H9 (cell line): ENCODE results near the gene SLC45A1. TPM values are rescaled to one million over a fixed set of nuclear protein-coding genes. Genes with fewer than 3 reads are reported as not detected.

Experiments
- DNase-seq: peaks from one replicate; pipeline ENCODE4 v3.0.0-alpha.2; 2017
- H2AFZ ChIP-seq: one replicate; pipeline ENCODE4 v1.6.1; 2013; ENCODE audit warnings: mild to moderate bottlenecking, low read length, control low read depth, moderate library complexity
- H2AK5ac ChIP-seq: 2 replicates; pipeline ENCODE4 v1.6.1; 2013; ENCODE audit warnings: low read length, control low read depth, mixed read lengths; ENCODE audit not compliant: insufficient read length
- H2BK120ac ChIP-seq: one replicate; pipeline ENCODE4 v1.6.1; 2013; ENCODE audit warnings: low read depth, mild to moderate bottlenecking, low read length, control low read depth, inconsistent platforms; ENCODE audit not compliant: poor library complexity, severe bottlenecking
- H2BK12ac ChIP-seq: 2 replicates; pipeline ENCODE4 v1.6.1; 2013; ENCODE audit warnings: low read length, control low read depth, mixed read lengths, low read depth; ENCODE audit not compliant: insufficient read length
- H2BK15ac ChIP-seq: 2 replicates; pipeline ENCODE4 v1.6.1; 2013; ENCODE audit warnings: low read depth, low read length, control low read depth
- H2BK20ac ChIP-seq: one replicate; pipeline ENCODE4 v1.6.1; 2013; ENCODE audit warnings: low read depth, mild to moderate bottlenecking, low read length, control low read depth, inconsistent platforms; ENCODE audit not compliant: poor library complexity, severe bottlenecking
- H2BK5ac ChIP-seq: 2 replicates; pipeline ENCODE4 v1.6.1; 2013; ENCODE audit warnings: low read length, control low read depth, mixed read lengths; ENCODE audit not compliant: insufficient read length
- H3K14ac ChIP-seq: 2 replicates; pipeline ENCODE4 v1.6.1; 2013; ENCODE audit warnings: low read length, control low read depth; ENCODE audit not compliant: insufficient read depth
- H3K18ac ChIP-seq: 2 replicates; pipeline ENCODE4 v1.6.1; 2013; ENCODE audit warnings: low read depth, mild to moderate bottlenecking, mixed read lengths, low read length, control low read depth; ENCODE audit not compliant: insufficient read length
- H3K23ac ChIP-seq: 2 replicates; pipeline ENCODE4 v1.6.1; 2013; ENCODE audit warnings: low read length, control low read depth, mixed read lengths, low read depth; ENCODE audit not compliant: insufficient read length
- H3K23me2 ChIP-seq: 2 replicates; pipeline ENCODE4 v1.6.1; 2013; ENCODE audit warnings: low read depth, mild to moderate bottlenecking, mixed read lengths, low read length, control low read depth; ENCODE audit not compliant: insufficient read length, poor library complexity, severe bottlenecking
- H3K27ac ChIP-seq: 2 replicates; pipeline ENCODE4 v1.5.1; 2013; ENCODE audit warnings: low read length, control low read depth, mixed read lengths, low read depth; ENCODE audit not compliant: insufficient read length
- H3K27me3 ChIP-seq: 2 replicates; pipeline ENCODE4 v1.6.1; 2013; ENCODE audit warnings: low read length, control low read depth, inconsistent platforms; ENCODE audit not compliant: insufficient read depth
- H3K4ac ChIP-seq: 2 replicates; pipeline ENCODE4 v1.6.1; 2013; ENCODE audit warnings: low read depth, mild to moderate bottlenecking, control low read depth, inconsistent platforms, low read length, moderate library complexity
- H3K4me1 ChIP-seq: 2 replicates; pipeline ENCODE4 v1.6.1; 2013; ENCODE audit warnings: low read length, control low read depth, inconsistent platforms; ENCODE audit not compliant: insufficient read depth
- H3K4me2 ChIP-seq: 2 replicates; pipeline ENCODE4 v1.6.1; 2013; ENCODE audit warnings: low read length, control low read depth, mixed read lengths; ENCODE audit not compliant: insufficient read length, insufficient read depth
- H3K56ac ChIP-seq: 2 replicates; pipeline ENCODE4 v1.6.1; 2013; ENCODE audit warnings: low read depth, mild to moderate bottlenecking, mixed read lengths, low read length, control low read depth; ENCODE audit not compliant: insufficient read length
- H3K79me1 ChIP-seq: 2 replicates; pipeline ENCODE4 v1.6.1; 2013; ENCODE audit warnings: low read depth, mild to moderate bottlenecking, moderate library complexity, low read length, control low read depth, inconsistent platforms; ENCODE audit not compliant: insufficient read depth, poor library complexity, severe bottlenecking
- H3K79me2 ChIP-seq: 2 replicates; pipeline ENCODE4 v1.6.1; 2013; ENCODE audit warnings: low read length, control low read depth, inconsistent platforms; ENCODE audit not compliant: insufficient read depth
- H3K9ac ChIP-seq: 2 replicates; pipeline ENCODE4 v1.6.1; 2013; ENCODE audit warnings: low read length, control low read depth, mixed read lengths; ENCODE audit not compliant: insufficient read length; ENCODE audit errors: extremely low read depth
- H3K9me3 ChIP-seq: one replicate; pipeline ENCODE4 v1.6.1; 2013; ENCODE audit warnings: low read depth, low read length, inconsistent platforms; ENCODE audit not compliant: control insufficient read depth
- H3T11ph ChIP-seq: one replicate; pipeline ENCODE4 v1.6.1; 2013; ENCODE audit warnings: mild to moderate bottlenecking, low read length, control low read depth, inconsistent platforms
- H4K20me1 ChIP-seq: one replicate; pipeline ENCODE4 v1.6.1; 2013; ENCODE audit not compliant: control insufficient read depth, insufficient read length, insufficient read depth
- H4K5ac ChIP-seq: 2 replicates; pipeline ENCODE4 v1.6.1; 2013; ENCODE audit warnings: low read depth, mild to moderate bottlenecking, mixed read lengths, low read length, control low read depth; ENCODE audit not compliant: insufficient read length
- H4K8ac ChIP-seq: replicated peaks from 2 replicates; pipeline ENCODE4 v1.6.1; 2013; ENCODE audit warnings: low read length, control low read depth, mixed read lengths, low read depth; ENCODE audit not compliant: insufficient read length
- H4K91ac ChIP-seq: 2 replicates; pipeline ENCODE4 v1.6.1; 2013; ENCODE audit warnings: low read depth, mild to moderate bottlenecking, moderate library complexity, mixed read lengths, low read length, control low read depth; ENCODE audit not compliant: insufficient read length
- H3K27ac Mint-ChIP-seq, 3 experiments: 2 replicates in 2 of 3; 3 replicates in 1 of 3; pipeline ENCODE4 v1.8.0; 2020 to 2021; ENCODE audit warnings: mixed read lengths in 3 of 3, mild to moderate bottlenecking in 1 of 3, moderate library complexity in 1 of 3
- H3K27me3 Mint-ChIP-seq: 2 replicates; pipeline ENCODE4 v1.8.0; 2021; ENCODE audit warnings: low read depth, mild to moderate bottlenecking, moderate library complexity, mixed read lengths
- H3K36me3 Mint-ChIP-seq, 3 experiments: 2 replicates in 2 of 3; 3 replicates in 1 of 3; pipeline ENCODE4 v1.8.0; 2020 to 2021; ENCODE audit warnings: low read depth in 3 of 3, mixed read lengths in 3 of 3; ENCODE audit not compliant: insufficient read depth in 1 of 3
- H3K4me1 Mint-ChIP-seq, 2 experiments: 2 replicates each; pipeline ENCODE4 v1.8.0; 2020; ENCODE audit warnings: mixed read lengths in 2 of 2
- H3K4me3 Mint-ChIP-seq, 2 experiments: 2 replicates in 1 of 2; 3 replicates in 1 of 2; pipeline ENCODE4 v1.8.0; 2020 to 2021; ENCODE audit warnings: mild to moderate bottlenecking in 2 of 2, mixed read lengths in 2 of 2, moderate library complexity in 1 of 2
- H3K9me3 Mint-ChIP-seq, 2 experiments: 2 replicates in 1 of 2; 3 replicates in 1 of 2; pipeline ENCODE4 v1.8.0; 2020; ENCODE audit warnings: mild to moderate bottlenecking in 2 of 2, mixed read lengths in 2 of 2, moderate library complexity in 1 of 2
- CTCF ChIP-seq: fragments of 200-600 bp; sonication (generic); conservative IDR thresholded peaks from 3 replicates; pipeline ENCODE4 v1.8.0; 2021; ENCODE audit warnings: antibody characterized with exemption, mild to moderate bottlenecking
- WGBS: extraction: QIAGEN DNeasy Blood & Tissue Kit; methylation state at CpG from one replicate; pipeline ENCODE4 v1.1.7; 2013; ENCODE audit warnings: missing lambda C conversion rate, low lambda C conversion rate, mixed read lengths; ENCODE audit not compliant: insufficient read length; ENCODE audit errors: extremely low coverage; 5-methylcytosine and 5-hydroxymethylcytosine counted together
- total RNA-seq: library from RNA; stranded (reverse); gene quantifications from 2 replicates; pipeline ENCODE4 v1.2.1, GENCODE V29; 2021

Gene SLC45A1
- total RNA-seq, 1 experiment from 2014 or later = 0.63 TPM

GRCh38 chr1:8343464-8344001 lies 25.6 kb downstream of the SLC45A1 start:
- Histone ChIP-seq H4K8ac (no peak overlapping the region), H4K91ac (no peak overlapping the region), H3K27ac (no peak overlapping the region), H3K4me2 (no peak overlapping the region), H2BK20ac (no peak overlapping the region), H3K14ac (no peak overlapping the region), H2AK5ac (no peak overlapping the region), H3K23me2 (no peaks in the 10 kb centered on the region), H4K5ac (no peak overlapping the region), H3K18ac (no peak overlapping the region), H3K4me1 (no peaks in the 10 kb centered on the region), H2BK120ac (no peak overlapping the region), H2BK15ac (no peak overlapping the region), H3K79me1 (no peaks in the 10 kb centered on the region), H3K56ac (no peak overlapping the region), H3K9me3 (no peaks in the 10 kb centered on the region), H4K20me1 (no peaks in the 10 kb centered on the region), H2BK12ac (no peak overlapping the region), H3K9ac (no peak overlapping the region), H3K4ac (no peak overlapping the region), H3K23ac (no peak overlapping the region), H2AFZ (no peak overlapping the region), H2BK5ac (no peak overlapping the region), H3K79me2 (no peaks in the 10 kb centered on the region), H3T11ph (no peak overlapping the region), H3K27me3 (no peaks in the 10 kb centered on the region)
- H3K27ac Mint-ChIP-seq = no peak overlapping the region; a peak in 1 of 7 replicates
- no peak overlapping the region for H3K4me3 Mint-ChIP-seq
- no CpG with 5 or more reads among the region's 32 CpGs for WGBS
- H3K9me3 Mint-ChIP-seq = no peaks in the 10 kb centered on the region; a peak in 1 of 5 replicates
- DNase-seq = peak; percentile 26
- peaks cover 0 to 3% (median 0%) of the 10 kb centered on the region in 3 experiments; a peak in 2 of 7 replicates for H3K36me3 Mint-ChIP-seq
- H3K27me3 Mint-ChIP-seq = peaks cover 1% of the 10 kb centered on the region
- TF ChIP-seq CTCF = no peak
- H3K4me1 Mint-ChIP-seq = peaks cover 0 to under 1% of the 10 kb centered on the region in 2 experiments; a peak in 2 of 4 replicates
